Astrocyte (in vitro differentiated cells and primary cell): ENCODE data around the gene SARNP.

ENCODE experiments used
- EZH2 ChIP-seq: IDR thresholded peaks from 2 replicates; pipeline ENCODE4 v1.6.1; 2012; ENCODE audit warnings: mild to moderate bottlenecking, low read length, inconsistent platforms; ENCODE audit not compliant: insufficient read depth
- TF ChIP-seq, protein P1 (sequence below): IDR thresholded peaks from 2 replicates; pipeline ENCODE4 v1.5.1; 2011; ENCODE audit warnings: low read depth, mild to moderate bottlenecking, inconsistent platforms, low read length, moderate library complexity; ENCODE audit not compliant: insufficient read depth

- TF ChIP-seq, protein P1, sequence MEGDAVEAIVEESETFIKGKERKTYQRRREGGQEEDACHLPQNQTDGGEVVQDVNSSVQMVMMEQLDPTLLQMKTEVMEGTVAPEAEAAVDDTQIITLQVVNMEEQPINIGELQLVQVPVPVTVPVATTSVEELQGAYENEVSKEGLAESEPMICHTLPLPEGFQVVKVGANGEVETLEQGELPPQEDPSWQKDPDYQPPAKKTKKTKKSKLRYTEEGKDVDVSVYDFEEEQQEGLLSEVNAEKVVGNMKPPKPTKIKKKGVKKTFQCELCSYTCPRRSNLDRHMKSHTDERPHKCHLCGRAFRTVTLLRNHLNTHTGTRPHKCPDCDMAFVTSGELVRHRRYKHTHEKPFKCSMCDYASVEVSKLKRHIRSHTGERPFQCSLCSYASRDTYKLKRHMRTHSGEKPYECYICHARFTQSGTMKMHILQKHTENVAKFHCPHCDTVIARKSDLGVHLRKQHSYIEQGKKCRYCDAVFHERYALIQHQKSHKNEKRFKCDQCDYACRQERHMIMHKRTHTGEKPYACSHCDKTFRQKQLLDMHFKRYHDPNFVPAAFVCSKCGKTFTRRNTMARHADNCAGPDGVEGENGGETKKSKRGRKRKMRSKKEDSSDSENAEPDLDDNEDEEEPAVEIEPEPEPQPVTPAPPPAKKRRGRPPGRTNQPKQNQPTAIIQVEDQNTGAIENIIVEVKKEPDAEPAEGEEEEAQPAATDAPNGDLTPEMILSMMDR: no peak
- TF ChIP-seq EZH2: no peak
Measured at GRCh38 chr12:55742719-55743405, 74.7 kb downstream of the SARNP start, which contains the start of gene GDF11.
